IPS-NIHi7 (cell line): ENCODE data around the gene PSMB10.
"Not testable (repeated sequence)": the region's sequence is repeated elsewhere in the genome, so short reads cannot be mapped to it uniquely, and the experiment has no call there.

Experiments
- DNase-seq: peaks from one replicate; pipeline ENCODE4 v3.0.0; 2012; ENCODE audit warnings: mixed read lengths; ENCODE audit errors: extremely low spot score

The PSMB10 gene

GRCh38 chr16:67927131-67927941 lies 9.3 kb downstream of the PSMB10 start:
- DNase-seq = no peak

- peak; percentile 51 for DNase-seq
Observed at GRCh38 chr16:67926181-67926750, 10.4 kb downstream of the PSMB10 start.

- DNase-seq = no peak
Observed at GRCh38 chr16:67924140-67924906, 12.3 kb downstream of the PSMB10 start.

GRCh38 chr16:67923414-67924116 lies 13.1 kb downstream of the PSMB10 start:
- no peak for DNase-seq

GRCh38 chr16:67922740-67923139 lies 13.9 kb downstream of the PSMB10 start:
- no peak for DNase-seq

- no peak for DNase-seq
Observed at GRCh38 chr16:67922221-67922620, 14.4 kb downstream of the PSMB10 start.

- no peak for DNase-seq
Observed at GRCh38 chr16:67919622-67920221, 16.9 kb downstream of the PSMB10 start.

GRCh38 chr16:67917852-67918236 lies 18.8 kb downstream of the PSMB10 start:
- DNase-seq = no peak

- no peak for DNase-seq
Observed at GRCh38 chr16:67917140-67917851, 19.4 kb downstream of the PSMB10 start.

- DNase-seq = no peak
Observed at GRCh38 chr16:67915831-67916723, 20.6 kb downstream of the PSMB10 start.

- not testable (repeated sequence) for DNase-seq
Observed at GRCh38 chr16:67915496-67915769, 21.2 kb downstream of the PSMB10 start.

GRCh38 chr16:67914758-67915495 lies 21.7 kb downstream of the PSMB10 start:
- DNase-seq = no peak

- no peak for DNase-seq
Observed at GRCh38 chr16:67910158-67910557, 26.5 kb downstream of the PSMB10 start.

GRCh38 chr16:67909056-67909742 lies 27.5 kb downstream of the PSMB10 start:
- DNase-seq = no peak

- no peak for DNase-seq
Observed at GRCh38 chr16:67907397-67908180, 29.1 kb downstream of the PSMB10 start.

- DNase-seq = no peak
Observed at GRCh38 chr16:67902831-67903230, 33.8 kb downstream of the PSMB10 start.

- no peak for DNase-seq
Observed at GRCh38 chr16:67901734-67902133, 34.9 kb downstream of the PSMB10 start.

GRCh38 chr16:67897231-67897630 lies 39.4 kb downstream of the PSMB10 start:
- no peak for DNase-seq
